Stimulated activated CD4-positive, alpha-beta T cell treated with anti-CD3 and anti-CD28 coated beads, Interleukin-1b, Interleukin-23, amount 100 ng/mL, for 1 hour (primary cell): ENCODE results near the gene POLR2M.

Source experiments
- DNase-seq, 2 donors: peaks; one replicate each; pipeline ENCODE4 v3.0.0-alpha.2; 2020; ENCODE audit warnings: low read depth in 2 of 2

The POLR2M gene

GRCh38 chr15:57692709-57693108 is 13.8 kb upstream of the POLR2M start:
- DNase-seq: no peak

GRCh38 chr15:57694279-57694678 is 12.2 kb upstream of the POLR2M start:
- no peak for DNase-seq

- no peak for DNase-seq
Observed at GRCh38 chr15:57696146-57696545, 10.4 kb upstream of the POLR2M start.

DNA sequence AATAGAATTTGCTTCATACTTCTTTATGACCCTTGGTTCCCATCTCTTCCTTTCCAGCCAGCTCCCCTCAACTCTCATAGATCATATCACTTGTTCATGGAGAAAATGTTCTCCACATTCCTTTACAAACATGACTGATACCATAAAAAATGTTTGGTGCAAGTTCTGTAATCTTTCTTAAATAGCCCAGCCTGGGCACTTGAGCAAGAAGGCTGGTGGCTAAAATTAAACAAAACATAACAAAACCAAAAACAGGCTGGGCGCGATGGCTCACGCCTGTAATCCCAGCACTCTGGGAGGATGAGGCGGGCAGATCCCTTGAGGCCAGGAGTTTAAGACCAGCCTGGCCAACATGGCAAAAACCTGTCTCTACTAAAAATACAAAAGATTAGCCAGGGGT is 8.9 kb upstream of the POLR2M start:
- DNase-seq: no peak

DNA sequence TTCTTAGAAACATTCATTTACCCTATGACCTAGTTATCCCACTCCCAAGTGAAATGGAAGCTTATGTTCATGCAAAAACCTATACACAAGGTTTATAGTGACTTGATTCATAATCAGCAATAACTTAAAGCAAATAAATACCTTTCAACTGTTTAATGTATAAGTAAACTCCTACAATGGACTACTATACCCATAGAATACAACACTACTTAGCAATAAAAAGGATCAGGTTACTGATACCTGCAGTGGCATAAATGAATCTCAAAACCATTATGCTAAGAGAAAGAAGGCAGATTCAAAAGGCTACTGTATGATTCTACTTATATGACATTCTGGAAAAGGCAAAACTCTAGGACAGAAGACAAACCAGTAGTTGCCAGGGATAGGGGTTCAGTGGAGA is 8.3 kb upstream of the POLR2M start:
- DNase-seq: no peak

- DNase-seq: no peak
Observed at GRCh38 chr15:57698991-57699390, 7.5 kb upstream of the POLR2M start.

GRCh38 chr15:57703387-57703786 is 3.1 kb upstream of the POLR2M start:
- DNase-seq: no peak

DNA sequence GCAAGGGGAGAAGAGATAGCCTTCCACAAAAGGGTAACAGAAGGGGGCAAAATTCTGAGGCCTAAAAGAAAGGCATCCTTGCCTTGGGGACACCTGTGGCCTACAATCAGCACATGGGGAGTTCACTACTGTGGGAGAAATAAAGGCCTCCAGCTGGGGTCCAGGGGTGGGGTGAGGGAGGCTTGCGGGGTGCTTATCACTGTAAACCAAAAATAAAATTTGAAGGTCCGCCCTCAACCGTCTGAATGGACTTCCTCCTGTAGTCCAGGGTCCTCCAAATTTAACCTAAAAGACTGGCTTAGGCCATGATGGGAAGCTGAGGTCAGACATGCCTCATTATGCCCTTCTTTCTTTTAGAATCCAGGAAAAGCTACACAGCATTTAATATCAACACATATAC is 2.1 kb upstream of the POLR2M start:
- no peak for DNase-seq

DNA sequence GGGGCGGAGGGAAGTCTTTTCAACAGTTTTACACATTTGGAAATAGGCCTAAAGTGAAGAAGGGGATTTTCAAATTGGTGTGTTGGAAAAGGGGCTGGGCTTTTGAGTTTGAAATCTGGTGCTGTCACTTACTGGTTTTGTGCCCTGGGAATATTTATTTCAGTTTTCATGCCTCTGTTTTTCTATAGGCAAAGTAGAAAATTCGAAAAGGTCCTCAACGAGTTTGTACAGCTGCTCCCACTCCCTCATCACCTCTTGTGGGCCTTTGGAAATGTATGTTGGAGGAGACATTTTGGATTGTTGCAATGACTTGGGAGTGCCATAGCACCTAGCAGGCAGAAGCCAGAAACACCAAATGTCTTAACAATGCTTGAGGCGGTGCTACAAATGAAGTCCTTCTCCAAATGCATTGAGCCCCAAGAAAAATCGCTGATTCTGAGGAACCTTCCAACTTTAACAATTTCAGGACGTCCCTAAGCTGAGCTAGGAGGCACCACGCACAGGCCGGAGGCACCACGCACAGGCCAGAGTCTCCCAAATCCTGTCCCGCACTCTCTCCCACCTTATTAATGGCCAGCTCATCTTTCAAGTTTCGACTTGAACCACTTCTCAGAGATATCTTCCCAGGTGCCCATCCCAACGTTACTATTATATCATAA is 639 bp upstream of the POLR2M start:
- DNase-seq: no peak

- no peak for DNase-seq
Observed at GRCh38 chr15:57708047-57708446, 1.5 kb downstream of the POLR2M start.

GRCh38 chr15:57718309-57718708 is 11.8 kb downstream of the POLR2M start:
- no peak for DNase-seq

- DNase-seq: no peak
Observed at GRCh38 chr15:57720867-57721266, 14.4 kb downstream of the POLR2M start.

GRCh38 chr15:57726411-57726810 is 19.9 kb downstream of the POLR2M start:
- DNase-seq: no peak

- DNase-seq: no peak
Observed at GRCh38 chr15:57727031-57727430, 20.5 kb downstream of the POLR2M start.

DNA sequence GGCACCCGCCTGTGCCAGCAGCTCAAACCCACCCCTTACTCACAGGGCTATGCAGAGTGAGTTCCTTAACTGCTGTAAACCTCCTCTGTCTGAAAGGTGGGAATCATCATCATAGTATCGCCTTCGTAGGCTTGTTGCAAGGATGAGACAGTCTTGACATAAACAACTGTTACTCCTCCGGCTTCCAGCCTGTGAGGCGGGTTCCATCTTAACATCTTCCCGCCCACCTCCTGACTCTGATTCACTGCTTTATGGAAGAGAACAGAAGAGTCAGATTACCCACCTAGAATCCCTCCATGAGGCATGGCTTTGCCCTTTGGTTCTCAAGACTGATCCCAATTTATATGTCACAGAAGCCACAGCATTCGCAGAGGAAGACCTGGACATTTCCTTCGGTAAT is 21.9 kb downstream of the POLR2M start:
- no peak for DNase-seq

- DNase-seq: no peak
Observed at GRCh38 chr15:57730876-57731275, 24.4 kb downstream of the POLR2M start.

- no peak for DNase-seq
Observed at GRCh38 chr15:57731530-57732103, 25.1 kb downstream of the POLR2M start.

DNA sequence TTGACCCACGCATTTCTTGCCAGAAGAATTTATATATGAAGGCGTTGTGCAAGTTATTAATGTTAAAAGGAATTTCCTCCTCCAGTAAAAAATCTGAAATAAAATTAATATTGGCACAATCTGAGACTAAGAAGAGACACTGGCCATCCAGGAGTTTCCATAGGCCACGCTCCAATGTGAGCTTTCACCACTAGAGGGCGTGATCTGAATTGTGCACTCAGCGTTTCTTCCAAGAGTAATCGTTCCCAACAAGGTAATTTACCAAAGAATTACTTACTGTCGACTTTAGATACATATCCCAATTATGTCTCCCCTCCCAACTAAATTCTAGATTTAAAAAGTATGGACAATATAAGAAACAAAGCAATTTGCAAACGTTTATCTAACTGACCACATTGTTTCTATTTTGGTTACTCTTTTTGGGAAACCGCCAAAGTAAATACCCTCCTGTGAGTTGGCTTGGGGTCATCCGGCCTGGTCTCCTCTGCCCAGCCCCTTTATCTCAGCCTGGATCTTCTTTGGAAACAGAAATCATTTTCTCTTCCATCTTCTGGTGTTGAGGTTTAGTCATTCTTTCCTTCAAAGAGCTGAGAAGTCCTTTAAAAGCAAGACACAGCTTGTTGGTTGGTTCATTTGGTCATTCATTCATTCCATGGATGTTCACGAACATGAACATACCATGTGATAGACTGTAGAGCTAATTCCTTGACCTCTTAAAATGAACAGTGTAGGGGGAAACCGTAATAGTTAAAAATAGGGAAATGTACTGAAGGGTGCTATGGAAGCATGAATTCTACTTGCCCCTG is 26.2 kb downstream of the POLR2M start:
- DNase-seq: peak; percentile 3 to 17

DNA sequence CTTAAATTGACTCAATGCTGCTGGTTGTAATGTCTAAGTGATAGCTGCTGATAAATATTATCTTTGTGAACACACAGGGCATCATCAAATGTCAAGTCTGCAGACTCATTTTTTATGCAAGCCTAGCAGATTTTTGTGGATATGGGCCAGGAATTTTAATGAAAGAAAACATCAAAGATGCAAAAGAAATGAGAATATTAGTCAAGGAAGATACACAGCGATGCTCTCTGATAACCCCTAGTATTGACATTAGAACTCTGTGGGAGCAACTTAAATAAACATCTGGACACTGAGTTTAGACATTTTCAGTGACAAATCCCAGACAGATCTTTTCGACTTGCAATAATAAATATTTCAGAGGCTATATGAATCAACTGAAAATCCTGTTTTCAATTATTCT is 28.3 kb downstream of the POLR2M start:
- no peak for DNase-seq

GRCh38 chr15:57735431-57735830 is 28.9 kb downstream of the POLR2M start:
- DNase-seq: no peak

DNA sequence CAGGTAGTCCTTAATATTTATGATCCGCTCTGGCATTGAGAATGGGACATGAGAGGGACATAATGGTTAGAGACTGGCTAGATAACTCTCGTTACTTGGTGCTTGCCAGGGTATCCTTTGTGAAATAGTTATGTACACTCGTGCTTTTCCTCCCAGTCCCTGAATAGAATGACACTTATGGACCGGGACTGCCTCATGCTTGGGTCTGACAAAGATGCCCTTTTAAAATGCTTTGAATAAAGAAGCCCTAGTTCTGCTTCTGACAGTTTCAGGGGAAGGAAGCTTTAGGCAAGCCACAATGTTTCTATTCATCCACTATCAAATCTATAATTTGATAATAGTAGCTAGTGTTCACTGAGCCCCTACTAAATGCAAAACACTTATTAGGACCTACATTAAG is 29.4 kb downstream of the POLR2M start:
- DNase-seq: no peak

DNA sequence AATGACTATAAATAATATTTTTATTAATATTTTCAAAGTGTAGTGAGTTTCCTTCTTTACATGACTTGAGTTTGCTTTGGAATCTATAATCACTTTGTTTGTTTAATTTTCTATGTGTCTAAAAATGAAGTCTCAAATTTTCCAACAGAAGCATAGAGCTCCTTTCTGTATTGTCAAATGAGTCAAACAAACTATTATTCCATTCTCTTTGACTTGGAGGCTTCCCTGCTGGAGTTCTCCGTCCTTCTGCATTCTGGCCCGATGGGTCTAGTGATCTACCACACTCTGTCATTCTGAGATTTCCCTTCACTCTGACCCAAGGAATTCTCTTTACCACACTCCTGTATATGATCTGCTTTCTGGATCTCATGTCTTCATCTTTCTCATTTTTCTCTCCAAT is 30.1 kb downstream of the POLR2M start:
- DNase-seq: no peak

- DNase-seq: no peak
Observed at GRCh38 chr15:57738734-57739237, 32.3 kb downstream of the POLR2M start.
